PC-9 (cell line): ENCODE data around the gene IDI1. TPM values are rescaled to one million over a fixed set of nuclear protein-coding genes. Genes with fewer than 3 reads are reported as not detected.

Experiments
- BruUV-seq: library from RNA; stranded (reverse); fragments of 400-500 nt; replicated peaks from 2 replicates; lab custom pipeline; 2021; lab: Mats Ljungman, UMichigan
- CTCF ChIA-PET: fragments of 300-600 bp; sonication (Branson Sonifier 250); formaldehyde crosslinking; loops from one replicate; lab custom pipeline; 2022; ENCODE audit warnings: antibody characterized with exemption; lab: Charles Lee
- POLR2A ChIA-PET: fragments of 300-600 bp; sonication (Branson Sonifier 250); formaldehyde crosslinking; loops from one replicate; lab custom pipeline; 2022; ENCODE audit warnings: antibody characterized with exemption; ENCODE audit not compliant: unreplicated experiment; lab: Charles Lee
- DNase-seq, 2 experiments: peaks; one replicate each; pipeline versions ENCODE4 v3.0.0 to v3.0.0-alpha.2; 2015 to 2022; ENCODE audit warnings: mixed read lengths in 1 of 2
- H2AFZ ChIP-seq: fragments of 200-600 bp; sonication (generic); 2 replicates; pipeline ENCODE4 v1.8.1; 2017; ENCODE audit warnings: antibody characterized with exemption
- H3F3A ChIP-seq: fragments of 200-600 bp; sonication (generic); 2 replicates; pipeline ENCODE4 v1.8.1; 2017; ENCODE audit warnings: antibody characterized with exemption, mild to moderate bottlenecking, low read depth; ENCODE audit not compliant: insufficient read depth
- H3K27ac ChIP-seq: fragments of 200-600 bp; sonication (generic); 2 replicates; pipeline ENCODE4 v1.6.1; 2016; ENCODE audit warnings: mixed run types
- H3K27me3 ChIP-seq: fragments of 200-600 bp; sonication (generic); 2 replicates; pipeline ENCODE4 v1.6.1; 2016; ENCODE audit warnings: low read depth, mixed run types; ENCODE audit not compliant: insufficient read depth
- H3K36me3 ChIP-seq: fragments of 200-600 bp; sonication (generic); 2 replicates; pipeline ENCODE4 v1.6.1; 2016; ENCODE audit warnings: low read depth, mixed run types
- H3K4me1 ChIP-seq: fragments of 200-600 bp; sonication (generic); replicated peaks from 2 replicates; pipeline ENCODE4 v1.6.1; 2016; ENCODE audit warnings: mixed run types; ENCODE audit not compliant: insufficient read depth
- H3K4me2 ChIP-seq: fragments of 200-600 bp; sonication (generic); 2 replicates; pipeline ENCODE4 v1.6.1; 2017; ENCODE audit warnings: mixed run types
- H3K4me3 ChIP-seq: fragments of 200-600 bp; sonication (generic); 2 replicates; pipeline ENCODE4 v1.6.1; 2016; ENCODE audit warnings: mixed run types
- H3K79me2 ChIP-seq: fragments of 200-600 bp; sonication (generic); 2 replicates; pipeline ENCODE4 v1.6.1; 2017; ENCODE audit warnings: low read depth, mixed run types
- H3K9me2 ChIP-seq: fragments of 200-600 bp; sonication (generic); 2 replicates; pipeline ENCODE4 v1.8.1; 2017; ENCODE audit warnings: mild to moderate bottlenecking; ENCODE audit not compliant: insufficient read depth
- H3K9me3 ChIP-seq: fragments of 200-600 bp; sonication (generic); 2 replicates; pipeline ENCODE4 v1.8.1; 2016; ENCODE audit warnings: low read depth; ENCODE audit not compliant: insufficient read depth
- H4K20me1 ChIP-seq: fragments of 200-600 bp; sonication (generic); 2 replicates; pipeline ENCODE4 v1.8.1; 2017; ENCODE audit not compliant: insufficient read depth
- EZH2 ChIP-seq: fragments of 200-600 bp; sonication (generic); IDR thresholded peaks from 2 replicates; pipeline ENCODE4 v1.8.0; 2017; ENCODE audit warnings: antibody characterized with exemption, low read depth
- intact Hi-C: fragments of 100-400 bp; cut with micrococcal nuclease; formaldehyde crosslinking; loops from one replicate; pipeline ENCODE4 v1.10.0; 2022; ENCODE audit not compliant: unreplicated experiment
- total RNA-seq: library from RNA; stranded (reverse); gene quantifications from 2 replicates; pipeline ENCODE4 v1.2.3, GENCODE V29; 2021
- TF ChIP-seq, protein P1 (sequence below): fragments of 200-600 bp; sonication (generic); conservative IDR thresholded peaks from 2 replicates; pipeline ENCODE4 v1.6.1; 2017; ENCODE audit warnings: mixed run types, antibody characterized with exemption, mild to moderate bottlenecking, moderate library complexity

The IDI1 gene
- total RNA-seq, 1 experiment from 2014 or later, result 57.7 TPM

DNA sequence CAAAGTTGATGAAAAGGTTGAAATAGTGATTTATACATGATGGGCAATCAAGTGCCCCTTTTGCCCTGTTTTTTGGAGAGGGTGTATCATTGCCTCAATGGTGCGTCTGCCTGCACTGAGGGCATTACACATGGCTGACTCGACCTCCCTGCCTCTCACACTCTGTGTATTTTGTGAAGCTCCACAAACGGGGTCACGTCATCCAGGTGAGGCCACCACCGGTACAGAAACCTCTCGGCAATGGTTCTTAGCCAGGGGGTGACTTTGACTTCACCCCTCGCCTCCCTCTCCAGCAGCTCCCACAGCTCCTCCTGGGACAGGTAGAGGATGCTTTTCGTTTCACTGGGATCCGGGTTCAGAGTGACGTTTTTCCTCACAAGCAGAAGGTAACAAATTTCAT is 29.6 kb downstream of the IDI1 start:
- H3K4me3 ChIP-seq, result no peak overlapping the region
- H3K79me2 ChIP-seq, result no peaks in the 10 kb centered on the region
- no TSS peak for BruUV-seq
- H3K9me3 ChIP-seq, result no peaks in the 10 kb centered on the region
- no peak overlapping the region for H3K27ac ChIP-seq
- no peak overlapping the region for H2AFZ ChIP-seq
- ChIA-PET CTCF (interaction anchor here (0.6 kb wide), 1 partner anchor 151 kb away, joined by 3 read pairs; no protein-coding TSS in a partner anchor), POLR2A (no interaction called here)
- no peaks in the 10 kb centered on the region for H3K27me3 ChIP-seq
- H3K36me3 ChIP-seq, result peaks cover 4% of the 10 kb centered on the region; the same call in 1 of the 2 replicates
- TF ChIP-seq EZH2, result no peak
- TF ChIP-seq, protein P1, sequence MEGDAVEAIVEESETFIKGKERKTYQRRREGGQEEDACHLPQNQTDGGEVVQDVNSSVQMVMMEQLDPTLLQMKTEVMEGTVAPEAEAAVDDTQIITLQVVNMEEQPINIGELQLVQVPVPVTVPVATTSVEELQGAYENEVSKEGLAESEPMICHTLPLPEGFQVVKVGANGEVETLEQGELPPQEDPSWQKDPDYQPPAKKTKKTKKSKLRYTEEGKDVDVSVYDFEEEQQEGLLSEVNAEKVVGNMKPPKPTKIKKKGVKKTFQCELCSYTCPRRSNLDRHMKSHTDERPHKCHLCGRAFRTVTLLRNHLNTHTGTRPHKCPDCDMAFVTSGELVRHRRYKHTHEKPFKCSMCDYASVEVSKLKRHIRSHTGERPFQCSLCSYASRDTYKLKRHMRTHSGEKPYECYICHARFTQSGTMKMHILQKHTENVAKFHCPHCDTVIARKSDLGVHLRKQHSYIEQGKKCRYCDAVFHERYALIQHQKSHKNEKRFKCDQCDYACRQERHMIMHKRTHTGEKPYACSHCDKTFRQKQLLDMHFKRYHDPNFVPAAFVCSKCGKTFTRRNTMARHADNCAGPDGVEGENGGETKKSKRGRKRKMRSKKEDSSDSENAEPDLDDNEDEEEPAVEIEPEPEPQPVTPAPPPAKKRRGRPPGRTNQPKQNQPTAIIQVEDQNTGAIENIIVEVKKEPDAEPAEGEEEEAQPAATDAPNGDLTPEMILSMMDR, result no peak
- no peak for DNase-seq
- no peaks in the 10 kb centered on the region for H3K4me1 ChIP-seq
- no peak overlapping the region for H3K4me2 ChIP-seq
- intact Hi-C loops, result no loop called here
- 0 out of 2 replicates have a peak, but pooled peaks cover 6% of the 10 kb centered on the region for H4K20me1 ChIP-seq
- H3F3A ChIP-seq, result no peaks in the 10 kb centered on the region
- H3K9me2 ChIP-seq, result no peaks in the 10 kb centered on the region

DNA sequence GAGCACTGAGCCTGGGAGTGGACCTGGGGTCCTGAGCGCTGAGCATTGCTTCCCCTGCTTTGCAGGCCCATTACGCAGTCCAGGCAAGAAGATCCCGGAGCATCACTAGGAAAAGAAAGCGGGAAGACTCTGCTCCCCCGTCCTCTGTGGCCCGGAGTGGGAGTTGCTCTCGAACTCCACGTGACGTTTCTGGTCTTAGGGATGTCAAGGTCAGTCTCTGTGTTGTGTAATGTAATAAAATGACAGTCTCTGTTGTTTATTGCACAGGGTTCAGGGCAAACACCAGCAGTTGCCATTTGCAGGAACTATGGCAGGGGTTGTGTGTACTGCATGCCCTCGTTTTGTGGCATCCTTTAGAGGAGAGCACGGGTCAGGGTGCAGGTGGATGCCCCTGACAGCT is 33.2 kb downstream of the IDI1 start:
- Histone ChIP-seq H3K79me2 (no peaks in the 10 kb centered on the region), H3K27ac (no peak overlapping the region), H2AFZ (no peak overlapping the region), H3K9me2 (no peaks in the 10 kb centered on the region), H3F3A (no peaks in the 10 kb centered on the region), H3K36me3 (peaks cover 14% of the 10 kb centered on the region), H3K27me3 (no peaks in the 10 kb centered on the region), H3K4me3 (no peak overlapping the region), H3K4me1 (no peaks in the 10 kb centered on the region), H4K20me1 (0 out of 2 replicates have a peak, but pooled peaks cover 6% of the 10 kb centered on the region), H3K9me3 (no peaks in the 10 kb centered on the region), H3K4me2 (no peak overlapping the region)
- intact Hi-C loops, result no loop called here
- no peak for DNase-seq
- ChIA-PET POLR2A (no interaction called here), CTCF (interaction anchor here (0.7 kb wide), 1 partner anchor 37 kb away, joined by 5 read pairs; no protein-coding TSS in a partner anchor)
- TF ChIP-seq, protein P1, result no peak
- no peak for TF ChIP-seq EZH2
- BruUV-seq, result no TSS peak

DNA sequence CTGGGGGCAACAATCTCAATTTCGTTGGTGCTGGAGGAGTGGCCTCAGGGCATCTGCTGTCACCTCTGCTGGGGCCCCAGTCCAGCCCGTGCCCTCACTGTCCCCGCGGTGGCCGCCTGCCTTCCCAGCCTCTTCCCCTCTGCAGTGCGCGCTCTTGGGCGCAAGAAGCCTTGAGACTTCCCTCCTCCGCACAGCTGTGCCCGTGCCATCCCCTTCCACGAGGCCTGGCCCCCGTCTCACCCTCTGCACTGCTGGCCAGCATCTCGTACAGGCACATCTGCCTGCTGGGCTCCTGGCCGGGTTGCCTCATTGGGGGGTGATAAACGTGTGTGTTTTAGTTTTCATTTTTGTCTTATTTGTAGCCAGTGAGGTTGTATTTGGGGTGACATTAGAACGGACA is 37.2 kb downstream of the IDI1 start:
- no peak overlapping the region for H2AFZ ChIP-seq
- no peak for DNase-seq
- H3F3A ChIP-seq, result no peaks in the 10 kb centered on the region
- H3K9me3 ChIP-seq, result no peaks in the 10 kb centered on the region
- H3K79me2 ChIP-seq, result no peaks in the 10 kb centered on the region
- POLR2A ChIA-PET, result no interaction called here
- intact Hi-C loops, result no loop called here
- H3K4me2 ChIP-seq, result no peak overlapping the region
- CTCF ChIA-PET, result no interaction called here
- H3K27me3 ChIP-seq, result no peaks in the 10 kb centered on the region
- TF ChIP-seq, protein P1, result no peak
- no peak for TF ChIP-seq EZH2
- BruUV-seq, result no TSS peak
- H3K9me2 ChIP-seq, result no peaks in the 10 kb centered on the region
- H3K27ac ChIP-seq, result no peak overlapping the region
- peaks cover 4% of the 10 kb centered on the region; the same call in 1 of the 2 replicates for H4K20me1 ChIP-seq
- H3K4me3 ChIP-seq, result no peak overlapping the region
- no peaks in the 10 kb centered on the region for H3K4me1 ChIP-seq
- H3K36me3 ChIP-seq, result peaks cover 23% of the 10 kb centered on the region
